GM12892 (cell line): ENCODE data around the gene CCT3.
"Not testable (repeated sequence)": the region's sequence is repeated elsewhere in the genome, so short reads cannot be mapped to it uniquely, and the experiment has no call there.

Source experiments
- POLR2A ChIP-seq: IDR thresholded peaks from 2 replicates; pipeline ENCODE4 v1.6.1; 2011; ENCODE audit warnings: low read depth, low read length, control low read depth
- POLR2AphosphoS5 ChIP-seq: IDR thresholded peaks from 2 replicates; pipeline ENCODE4 v1.6.1; 2011; ENCODE audit warnings: low read depth, low read length, control low read depth

GRCh38 chr1:156352481-156352880 lies 14.4 kb upstream of the CCT3 start:
- TF ChIP-seq POLR2AphosphoS5, POLR2A: not testable (repeated sequence)
